SK-N-SH treated with all-trans-retinoic acid at 6 μM for 48 hours (cell line): Measurements from ENCODE around the gene UGP2.

ENCODE experiments used
- ATAC-seq: fragments of 200-7000 bp; cut with Tn5 transposase; 3 replicates; pipeline ENCODE4 v1.9.1; 2020; ENCODE audit warnings: mild to moderate bottlenecking, moderate library complexity
- ARNTL ChIP-seq: fragments of 450-650 bp; formaldehyde crosslinking; IDR thresholded peaks from 2 replicates; pipeline ENCODE4 v1.5.0; 2020; ENCODE audit warnings: low read depth, mild to moderate bottlenecking, moderate library complexity, borderline replicate concordance
- ESRRG ChIP-seq: fragments of 250-450 bp; sonication (Bioruptor Pico); IDR thresholded peaks from 2 replicates; pipeline ENCODE4 v1.6.1; 2021; ENCODE audit warnings: mild to moderate bottlenecking
- GLIS3 ChIP-seq: fragments of 250-450 bp; sonication (Bioruptor Pico); IDR thresholded peaks from 2 replicates; pipeline ENCODE4 v1.5.0; 2020; ENCODE audit warnings: mild to moderate bottlenecking, moderate library complexity
- ISL1 ChIP-seq: fragments of 250-450 bp; sonication (Bioruptor Pico); IDR thresholded peaks from 2 replicates; pipeline ENCODE4 v2.1.2; 2022; ENCODE audit warnings: mild to moderate bottlenecking, moderate library complexity
- POU6F1 ChIP-seq: fragments of 250-450 bp; sonication (Bioruptor Pico); IDR thresholded peaks from 2 replicates; pipeline ENCODE4 v1.8.0; 2021; ENCODE audit warnings: low read depth, mild to moderate bottlenecking, moderate library complexity, borderline replicate concordance
- RARB ChIP-seq: fragments of 250-450 bp; sonication (Bioruptor Pico); IDR thresholded peaks from 2 replicates; pipeline ENCODE4 v1.8.0; 2021; ENCODE audit warnings: mild to moderate bottlenecking, moderate library complexity
- SNAI2 ChIP-seq: fragments of 250-450 bp; sonication (Bioruptor Pico); IDR thresholded peaks from 2 replicates; pipeline ENCODE4 v1.5.0; 2020; ENCODE audit warnings: mild to moderate bottlenecking, moderate library complexity
- TOX ChIP-seq: fragments of 250-450 bp; sonication (Bioruptor Pico); IDR thresholded peaks from 2 replicates; pipeline ENCODE4 v1.8.0; 2021; ENCODE audit warnings: mild to moderate bottlenecking, moderate library complexity, borderline replicate concordance
- TSHZ2 ChIP-seq: fragments of 250-450 bp; sonication (Bioruptor Pico); IDR thresholded peaks from 2 replicates; pipeline ENCODE4 v1.5.0; 2020; ENCODE audit warnings: mild to moderate bottlenecking, moderate library complexity
- ZC3H10 ChIP-seq: fragments of 250-450 bp; sonication (Bioruptor Pico); IDR thresholded peaks from 2 replicates; pipeline ENCODE4 v1.5.1; 2021; ENCODE audit warnings: mild to moderate bottlenecking, moderate library complexity
- ZFP3 ChIP-seq: fragments of 250-450 bp; sonication (Bioruptor Pico); IDR thresholded peaks from 2 replicates; pipeline ENCODE4 v1.5.0; 2020; ENCODE audit warnings: mild to moderate bottlenecking, moderate library complexity
- ZNF565 ChIP-seq: fragments of 450-650 bp; formaldehyde crosslinking; conservative IDR thresholded peaks from 2 replicates; pipeline ENCODE4 v1.5.0; 2020; ENCODE audit warnings: low read depth, mild to moderate bottlenecking, moderate library complexity
- ZNF70 ChIP-seq: fragments of 450-650 bp; formaldehyde crosslinking; IDR thresholded peaks from 2 replicates; pipeline ENCODE4 v1.5.0; 2020; ENCODE audit warnings: mild to moderate bottlenecking, moderate library complexity
- ZNF8 ChIP-seq: fragments of 450-650 bp; formaldehyde crosslinking; IDR thresholded peaks from 2 replicates; pipeline ENCODE4 v1.5.0; 2020; ENCODE audit warnings: mild to moderate bottlenecking, moderate library complexity
- TF ChIP-seq, protein P1 (sequence below): fragments of 250-450 bp; sonication (Bioruptor Pico); IDR thresholded peaks from 2 replicates; pipeline ENCODE4 v1.8.0; 2020; ENCODE audit warnings: mild to moderate bottlenecking, moderate library complexity, borderline replicate concordance
- TF ChIP-seq, protein P2 (sequence below): fragments of 250-450 bp; sonication (Bioruptor Pico); IDR thresholded peaks from 2 replicates; pipeline ENCODE4 v1.5.1; 2021; ENCODE audit warnings: mild to moderate bottlenecking, moderate library complexity

The UGP2 gene

GRCh38 chr2:63866009-63866709 lies 24.5 kb downstream of the UGP2 start:
- ATAC-seq = no peak
- TF ChIP-seq ZFP3 (CRISPR knock-in tag) = peak; percentile 94
- TF ChIP-seq, protein P1, sequence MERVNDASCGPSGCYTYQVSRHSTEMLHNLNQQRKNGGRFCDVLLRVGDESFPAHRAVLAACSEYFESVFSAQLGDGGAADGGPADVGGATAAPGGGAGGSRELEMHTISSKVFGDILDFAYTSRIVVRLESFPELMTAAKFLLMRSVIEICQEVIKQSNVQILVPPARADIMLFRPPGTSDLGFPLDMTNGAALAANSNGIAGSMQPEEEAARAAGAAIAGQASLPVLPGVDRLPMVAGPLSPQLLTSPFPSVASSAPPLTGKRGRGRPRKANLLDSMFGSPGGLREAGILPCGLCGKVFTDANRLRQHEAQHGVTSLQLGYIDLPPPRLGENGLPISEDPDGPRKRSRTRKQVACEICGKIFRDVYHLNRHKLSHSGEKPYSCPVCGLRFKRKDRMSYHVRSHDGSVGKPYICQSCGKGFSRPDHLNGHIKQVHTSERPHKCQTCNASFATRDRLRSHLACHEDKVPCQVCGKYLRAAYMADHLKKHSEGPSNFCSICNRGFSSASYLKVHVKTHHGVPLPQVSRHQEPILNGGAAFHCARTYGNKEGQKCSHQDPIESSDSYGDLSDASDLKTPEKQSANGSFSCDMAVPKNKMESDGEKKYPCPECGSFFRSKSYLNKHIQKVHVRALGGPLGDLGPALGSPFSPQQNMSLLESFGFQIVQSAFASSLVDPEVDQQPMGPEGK (CRISPR knock-in tag) = no peak

- TF ChIP-seq GLIS3 (CRISPR knock-in tag) (no peak), SNAI2 (CRISPR knock-in tag) (no peak)
- peak; percentile 46 for ATAC-seq
These were observed 29.0 kb downstream of the UGP2 start for GRCh38 chr2:63870679-63871078.

DNA sequence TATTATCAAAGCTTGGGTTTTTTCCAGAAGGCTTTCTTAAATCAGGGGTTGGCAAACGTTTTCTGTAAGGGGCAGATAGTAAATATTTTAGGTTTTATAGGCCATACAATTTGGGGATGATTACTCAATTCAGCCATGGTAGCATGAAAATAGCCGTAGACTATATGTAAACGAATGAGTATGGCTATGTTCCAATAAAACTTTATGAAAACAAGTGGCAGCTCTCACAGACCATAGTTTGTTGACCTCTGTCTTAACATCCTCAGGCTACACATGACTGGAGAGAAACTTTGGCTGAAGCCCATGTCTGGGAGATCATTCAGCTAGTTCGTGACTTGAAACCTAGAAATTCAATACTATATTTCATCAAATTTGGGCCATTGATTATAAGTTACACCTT lies 30.2 kb downstream of the UGP2 start:
- no peak for ATAC-seq
- no peak for TF ChIP-seq TOX
- TF ChIP-seq GLIS3 (CRISPR knock-in tag) = no peak
- no peak for TF ChIP-seq ZNF70
- TF ChIP-seq, protein P1 (CRISPR knock-in tag) = no peak
- no peak for TF ChIP-seq ESRRG
- TF ChIP-seq ZC3H10 (CRISPR knock-in tag) = no peak
- no peak for TF ChIP-seq TSHZ2

- TF ChIP-seq SNAI2 (CRISPR knock-in tag) = 0 out of 2 replicates have a peak, but pooled peaks have one; percentile 45
- TF ChIP-seq RARB = no peak
- TF ChIP-seq ISL1 = peak; percentile 97
- ATAC-seq = no peak
These were observed 31.1 kb downstream of the UGP2 start for GRCh38 chr2:63872571-63873328.

- ATAC-seq = no peak
- TF ChIP-seq ZNF565 (CRISPR knock-in tag) = no peak
- TF ChIP-seq RARB = no peak
- TF ChIP-seq ZNF8 (CRISPR knock-in tag) = no peak
- no peak for TF ChIP-seq SNAI2 (CRISPR knock-in tag)
- TF ChIP-seq TSHZ2 = no peak
- no peak for TF ChIP-seq GLIS3 (CRISPR knock-in tag)
- no peak for TF ChIP-seq TOX
- TF ChIP-seq, protein P2, sequence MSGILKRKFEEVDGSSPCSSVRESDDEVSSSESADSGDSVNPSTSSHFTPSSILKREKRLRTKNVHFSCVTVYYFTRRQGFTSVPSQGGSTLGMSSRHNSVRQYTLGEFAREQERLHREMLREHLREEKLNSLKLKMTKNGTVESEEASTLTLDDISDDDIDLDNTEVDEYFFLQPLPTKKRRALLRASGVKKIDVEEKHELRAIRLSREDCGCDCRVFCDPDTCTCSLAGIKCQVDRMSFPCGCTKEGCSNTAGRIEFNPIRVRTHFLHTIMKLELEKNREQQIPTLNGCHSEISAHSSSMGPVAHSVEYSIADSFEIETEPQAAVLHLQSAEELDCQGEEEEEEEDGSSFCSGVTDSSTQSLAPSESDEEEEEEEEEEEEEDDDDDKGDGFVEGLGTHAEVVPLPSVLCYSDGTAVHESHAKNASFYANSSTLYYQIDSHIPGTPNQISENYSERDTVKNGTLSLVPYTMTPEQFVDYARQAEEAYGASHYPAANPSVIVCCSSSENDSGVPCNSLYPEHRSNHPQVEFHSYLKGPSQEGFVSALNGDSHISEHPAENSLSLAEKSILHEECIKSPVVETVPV = no peak
- TF ChIP-seq ARNTL (CRISPR knock-in tag) = no peak
- no peak for TF ChIP-seq POU6F1 (CRISPR knock-in tag)
These were observed 32.8 kb downstream of the UGP2 start for GRCh38 chr2:63874204-63875130.
